ENCODE measurements around the gene THAP8.

DNA sequence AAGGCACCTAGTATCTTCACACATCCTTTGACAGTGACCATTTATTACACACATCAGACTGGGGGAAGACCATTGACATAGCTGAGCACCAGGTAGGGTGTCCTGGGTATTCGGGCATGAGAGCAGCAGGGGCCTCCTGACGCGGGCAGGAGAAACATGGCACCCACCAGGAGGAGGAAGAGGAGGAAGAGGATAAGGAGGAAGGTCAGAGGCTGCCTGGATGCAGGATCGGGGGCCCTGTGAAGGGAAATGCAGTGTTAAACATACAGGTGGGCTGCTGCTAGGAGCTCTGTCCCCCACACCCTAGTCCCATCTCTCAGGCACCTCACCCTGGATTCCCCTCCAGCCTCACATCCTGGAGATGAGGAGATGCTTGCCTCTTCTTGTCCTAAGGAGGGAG lies 50.8 kb downstream of the THAP8 start:
- TF ChIP-seq, protein P1, sequence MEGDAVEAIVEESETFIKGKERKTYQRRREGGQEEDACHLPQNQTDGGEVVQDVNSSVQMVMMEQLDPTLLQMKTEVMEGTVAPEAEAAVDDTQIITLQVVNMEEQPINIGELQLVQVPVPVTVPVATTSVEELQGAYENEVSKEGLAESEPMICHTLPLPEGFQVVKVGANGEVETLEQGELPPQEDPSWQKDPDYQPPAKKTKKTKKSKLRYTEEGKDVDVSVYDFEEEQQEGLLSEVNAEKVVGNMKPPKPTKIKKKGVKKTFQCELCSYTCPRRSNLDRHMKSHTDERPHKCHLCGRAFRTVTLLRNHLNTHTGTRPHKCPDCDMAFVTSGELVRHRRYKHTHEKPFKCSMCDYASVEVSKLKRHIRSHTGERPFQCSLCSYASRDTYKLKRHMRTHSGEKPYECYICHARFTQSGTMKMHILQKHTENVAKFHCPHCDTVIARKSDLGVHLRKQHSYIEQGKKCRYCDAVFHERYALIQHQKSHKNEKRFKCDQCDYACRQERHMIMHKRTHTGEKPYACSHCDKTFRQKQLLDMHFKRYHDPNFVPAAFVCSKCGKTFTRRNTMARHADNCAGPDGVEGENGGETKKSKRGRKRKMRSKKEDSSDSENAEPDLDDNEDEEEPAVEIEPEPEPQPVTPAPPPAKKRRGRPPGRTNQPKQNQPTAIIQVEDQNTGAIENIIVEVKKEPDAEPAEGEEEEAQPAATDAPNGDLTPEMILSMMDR (optimal IDR thresholded peaks at IDR 0.05 in 1 of 3, IDR thresholded peaks at IDR 0.05 in 1 of 3, conservative IDR thresholded peaks at IDR 0.05 in 1 of 3; ENCODE audit: extremely low read depth in 1 of 3, insufficient read depth in 2 of 3, low read length in 3 of 3): no peak
- no peak for TF ChIP-seq EZH2 (IDR thresholded peaks at IDR 0.05; ENCODE audit: low read length)

Measured in keratinocyte (primary cell).